ENCODE data around the gene BCAR1.

BCAR1 gene

GRCh38 chr16:75234856-75235696, 16.3 kb downstream of the BCAR1 start:
- TF ChIP-seq CTCF (IDR thresholded peaks at IDR 0.05): no peak
- no peak for TF ChIP-seq ZFX (IDR thresholded peaks at IDR 0.05; ENCODE audit: borderline replicate concordance)
- H3K27ac ChIP-seq: no peak overlapping the region

- TF ChIP-seq CTCF (IDR thresholded peaks at IDR 0.05) (no peak), ZFX (IDR thresholded peaks at IDR 0.05; ENCODE audit: borderline replicate concordance) (no peak)
- no peak overlapping the region for H3K27ac ChIP-seq
Observed at GRCh38 chr16:75233611-75233938, 17.8 kb downstream of the BCAR1 start.

GRCh38 chr16:75231570-75231969, 19.9 kb downstream of the BCAR1 start:
- H3K27ac ChIP-seq: no peak overlapping the region
- TF ChIP-seq CTCF (IDR thresholded peaks at IDR 0.05): no peak
- no peak for TF ChIP-seq ZFX (IDR thresholded peaks at IDR 0.05; ENCODE audit: borderline replicate concordance)

GRCh38 chr16:75230471-75231110, 20.8 kb downstream of the BCAR1 start:
- H3K27ac ChIP-seq: no peak overlapping the region
- TF ChIP-seq ZFX (IDR thresholded peaks at IDR 0.05; ENCODE audit: borderline replicate concordance): no peak
- no peak for TF ChIP-seq CTCF (IDR thresholded peaks at IDR 0.05)

- no peak for TF ChIP-seq ZFX (IDR thresholded peaks at IDR 0.05; ENCODE audit: borderline replicate concordance)
- no peak for TF ChIP-seq CTCF (IDR thresholded peaks at IDR 0.05)
- H3K27ac ChIP-seq: no peak overlapping the region
Observed at GRCh38 chr16:75229172-75230031, 22.0 kb downstream of the BCAR1 start.

- no peak overlapping the region; the same call in 1 of the 2 replicates for H3K27ac ChIP-seq
Observed at GRCh38 chr16:75228143-75228976, 23.1 kb downstream of the BCAR1 start.

More at GRCh38 chr16:75228143-75228976, 23.1 kb downstream of the BCAR1 start:
- TF ChIP-seq CTCF (IDR thresholded peaks at IDR 0.05): no peak
- TF ChIP-seq ZFX (IDR thresholded peaks at IDR 0.05; ENCODE audit: borderline replicate concordance): no peak

Measured in 22Rv1 (cell line).